Activated T-cell treated with anti-CD3 and anti-CD28 coated beads, Interleukin-2, amount 50 U/mL, for 72 hours (primary cell): ENCODE results near the gene FRMD1. TPM values are rescaled to one million over a fixed set of nuclear protein-coding genes. Genes with fewer than 3 reads are reported as not detected.

ENCODE experiments used
- ATAC-seq, 2 donors: fragments of 150-1000 bp; cut with Tn5 transposase; replicated peaks in 1 of 2; 2 replicates each; pipeline ENCODE4 v1.10.0; 2021; ENCODE audit warnings: moderate library complexity in 2 of 2, mild to moderate bottlenecking in 1 of 2
- DNase-seq, 2 donors: peaks; one replicate each; pipeline ENCODE4 v3.0.0; 2021 to 2022; ENCODE audit warnings: mixed read lengths in 1 of 2
- H3K27ac Mint-ChIP-seq: one replicate; pipeline ENCODE4 v1.8.0; 2022; ENCODE audit warnings: mild to moderate bottlenecking, moderate library complexity, mixed read lengths
- H3K27me3 Mint-ChIP-seq: one replicate; pipeline ENCODE4 v1.8.0; 2022; ENCODE audit warnings: low read depth, mixed read lengths
- H3K36me3 Mint-ChIP-seq, 2 donors: one replicate each; pipeline ENCODE4 v1.8.0; 2022; ENCODE audit warnings: mixed read lengths in 2 of 2, mild to moderate bottlenecking in 1 of 2; ENCODE audit not compliant: insufficient read depth in 2 of 2
- H3K4me1 Mint-ChIP-seq: one replicate; pipeline ENCODE4 v1.8.0; 2022; ENCODE audit warnings: low read depth, mixed read lengths
- H3K4me3 Mint-ChIP-seq, 2 donors: one replicate each; pipeline ENCODE4 v1.8.0; 2022; ENCODE audit warnings: mild to moderate bottlenecking in 2 of 2, mixed read lengths in 2 of 2, moderate library complexity in 2 of 2
- H3K9me3 Mint-ChIP-seq, 2 donors: one replicate each; pipeline ENCODE4 v1.8.0; 2022; ENCODE audit warnings: mixed read lengths in 2 of 2
- total RNA-seq, 2 donors: library from RNA; stranded (reverse); gene quantifications; one replicate each; pipeline ENCODE4 v1.2.3, GENCODE V29; 2022

Gene FRMD1
- total RNA-seq, 2 donors from 2014 or later, result 0.05 to 0.09 TPM

DNA sequence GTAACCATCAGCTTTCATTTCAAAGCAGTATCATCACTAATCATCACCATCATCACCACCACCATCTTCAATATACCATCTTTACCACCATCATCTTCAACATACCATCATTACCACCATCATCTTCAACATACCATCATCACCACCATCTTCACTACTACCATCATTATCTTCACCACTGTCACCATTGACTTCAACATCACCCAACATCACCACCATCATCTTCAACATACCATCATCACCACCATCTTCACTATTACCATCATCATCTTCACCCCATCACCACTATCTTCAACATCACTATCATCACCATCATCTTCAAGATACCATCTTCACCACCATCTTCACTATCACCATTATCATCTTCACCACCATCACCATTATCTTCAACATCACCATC lies 40.5 kb upstream of the FRMD1 start:
- Mint-ChIP-seq H3K4me3 (no peak overlapping the region), H3K36me3 (peaks cover 2 to 3% of the 10 kb centered on the region in 2 donors), H3K27ac (no peak overlapping the region), H3K27me3 (no peaks in the 10 kb centered on the region), H3K4me1 (no peaks in the 10 kb centered on the region), H3K9me3 (peaks cover 3 to 5% of the 10 kb centered on the region in 2 donors)
- DNase-seq (no peak), ATAC-seq (no peak)

DNA sequence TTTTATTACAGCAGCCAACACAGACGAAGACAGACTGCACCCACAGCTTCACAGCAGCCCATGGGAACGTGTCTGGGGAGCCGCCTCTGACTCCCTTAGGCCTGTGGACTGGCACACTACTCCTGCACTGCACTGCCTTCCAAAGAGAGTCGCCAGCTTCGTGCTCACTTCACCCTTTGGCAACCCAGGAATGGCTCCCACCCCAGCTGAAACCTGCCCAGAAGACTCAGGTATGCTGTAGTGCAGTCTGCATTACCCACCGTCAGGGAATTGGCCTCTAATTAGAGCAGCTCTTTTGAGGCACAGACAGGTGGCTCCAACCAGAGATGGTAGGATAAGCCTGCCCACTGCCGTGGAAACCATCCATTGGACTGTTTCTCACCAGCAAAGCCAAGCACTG lies 39.9 kb upstream of the FRMD1 start:
- no peaks in the 10 kb centered on the region for H3K4me1 Mint-ChIP-seq
- H3K9me3 Mint-ChIP-seq, result peaks cover 3 to 5% of the 10 kb centered on the region in 2 donors
- no peak overlapping the region for H3K4me3 Mint-ChIP-seq
- DNase-seq (no peak), ATAC-seq (no peak)
- H3K27me3 Mint-ChIP-seq, result no peaks in the 10 kb centered on the region
- H3K36me3 Mint-ChIP-seq, result peaks cover 2 to 3% of the 10 kb centered on the region in 2 donors
- H3K27ac Mint-ChIP-seq, result no peak overlapping the region

DNA sequence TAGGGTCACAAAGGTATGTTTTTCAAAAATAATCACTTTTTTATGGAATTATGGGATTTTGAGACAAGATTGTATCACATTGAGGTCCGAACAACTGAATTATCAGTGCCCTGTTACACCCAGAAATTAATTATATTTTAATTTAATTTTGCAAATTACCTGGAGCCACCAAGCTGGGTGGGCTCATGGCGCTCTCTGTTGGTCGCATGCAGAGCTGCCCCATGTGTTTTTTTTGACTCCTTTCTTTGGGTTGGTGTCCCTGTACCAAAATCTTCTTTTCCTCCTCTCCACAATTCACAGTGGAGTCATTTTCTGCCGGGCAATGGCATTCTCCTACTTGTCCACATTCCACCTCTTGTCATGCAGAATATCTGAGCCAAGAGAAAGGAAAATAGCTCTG lies 38.9 kb upstream of the FRMD1 start:
- no peaks in the 10 kb centered on the region for H3K27me3 Mint-ChIP-seq
- H3K27ac Mint-ChIP-seq, result no peak overlapping the region
- DNase-seq (no peak), ATAC-seq (no peak)
- H3K4me3 Mint-ChIP-seq, result no peak overlapping the region
- no peaks in the 10 kb centered on the region for H3K4me1 Mint-ChIP-seq
- H3K36me3 Mint-ChIP-seq, result peaks cover under 1 to 1% of the 10 kb centered on the region in 2 donors
- peaks cover 3 to 4% of the 10 kb centered on the region in 2 donors for H3K9me3 Mint-ChIP-seq

DNA sequence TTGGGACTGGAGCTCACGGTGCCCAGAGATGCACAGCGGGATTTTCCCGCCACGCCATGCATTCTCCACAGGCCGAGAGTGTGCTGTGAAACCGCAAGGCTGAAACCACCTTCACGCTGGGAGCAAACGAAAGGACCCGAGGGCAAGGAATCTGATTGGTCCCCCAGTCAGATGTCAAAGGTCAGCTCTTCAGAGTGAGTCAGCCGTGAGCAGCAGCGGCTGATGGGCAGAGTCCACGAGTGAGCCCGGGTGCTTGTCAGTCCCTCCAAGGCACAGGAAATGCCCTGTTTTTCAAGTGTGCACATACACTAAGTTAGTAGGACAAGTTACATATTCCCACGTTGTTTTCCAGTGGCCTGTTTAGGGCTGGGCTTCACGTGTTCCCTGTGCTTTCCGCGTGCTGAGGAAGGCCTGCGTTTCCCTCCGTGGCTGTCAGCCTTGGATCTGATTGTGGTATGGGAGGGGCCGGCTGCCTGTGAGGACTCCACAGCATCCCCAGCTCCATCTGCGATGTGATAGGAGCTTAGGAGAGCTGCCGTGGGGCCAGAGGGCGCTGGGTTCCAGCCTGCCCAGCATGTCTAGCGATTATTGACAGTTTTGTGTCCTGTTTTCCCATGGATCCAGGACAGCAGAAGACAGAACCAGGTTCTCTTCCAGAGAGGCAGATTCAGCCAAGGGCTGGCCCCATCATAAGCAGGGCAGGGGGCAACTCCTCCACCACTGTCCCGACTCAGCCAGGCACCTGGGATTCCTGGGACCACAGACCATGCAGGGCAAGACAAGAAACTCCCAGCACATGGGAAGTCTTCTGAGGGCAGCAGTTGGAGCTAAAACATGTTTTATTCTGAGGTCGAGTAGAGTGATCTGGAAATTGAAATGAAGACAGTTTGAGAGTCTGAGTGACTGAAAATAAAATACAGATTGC lies 38.2 kb upstream of the FRMD1 start:
- Mint-ChIP-seq H3K4me1 (no peaks in the 10 kb centered on the region), H3K9me3 (peaks cover 3% of the 10 kb centered on the region in 2 donors), H3K27ac (no peak overlapping the region), H3K27me3 (no peaks in the 10 kb centered on the region), H3K36me3 (no peaks in the 10 kb centered on the region), H3K4me3 (no peak overlapping the region)
- no peak for ATAC-seq
- DNase-seq, result no peak

DNA sequence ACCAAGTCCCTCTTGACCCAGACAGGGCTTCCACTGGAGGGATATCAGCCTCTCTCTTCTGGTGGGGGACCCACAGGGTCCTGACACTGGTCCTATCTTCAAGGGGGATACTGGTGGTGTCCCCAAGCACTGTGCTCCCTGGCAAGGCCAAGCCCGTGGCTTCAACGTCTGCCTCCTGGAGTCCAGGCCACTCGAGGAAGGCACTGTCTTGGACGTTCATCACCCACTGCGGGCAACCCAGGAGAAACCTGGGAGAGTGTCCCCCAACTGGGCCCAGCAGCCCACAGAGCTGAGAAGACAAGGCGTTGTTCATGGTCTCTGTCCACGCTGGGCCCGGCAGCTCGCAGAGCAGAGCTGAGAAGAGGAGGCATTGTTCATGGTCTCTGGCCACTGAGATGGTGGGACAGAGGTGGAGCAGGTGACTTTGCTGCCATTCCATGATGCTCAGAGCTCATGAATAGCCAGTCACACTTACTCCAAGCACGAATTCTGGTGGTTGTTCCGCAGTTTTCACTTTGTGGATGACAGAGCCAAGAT lies 37.5 kb upstream of the FRMD1 start:
- Mint-ChIP-seq H3K4me3 (no peak overlapping the region), H3K4me1 (no peaks in the 10 kb centered on the region), H3K27me3 (no peaks in the 10 kb centered on the region), H3K36me3 (no peaks in the 10 kb centered on the region), H3K9me3 (peaks cover 3 to 6% of the 10 kb centered on the region in 2 donors), H3K27ac (no peak overlapping the region)
- DNase-seq, result no peak
- ATAC-seq, result no peak

DNA sequence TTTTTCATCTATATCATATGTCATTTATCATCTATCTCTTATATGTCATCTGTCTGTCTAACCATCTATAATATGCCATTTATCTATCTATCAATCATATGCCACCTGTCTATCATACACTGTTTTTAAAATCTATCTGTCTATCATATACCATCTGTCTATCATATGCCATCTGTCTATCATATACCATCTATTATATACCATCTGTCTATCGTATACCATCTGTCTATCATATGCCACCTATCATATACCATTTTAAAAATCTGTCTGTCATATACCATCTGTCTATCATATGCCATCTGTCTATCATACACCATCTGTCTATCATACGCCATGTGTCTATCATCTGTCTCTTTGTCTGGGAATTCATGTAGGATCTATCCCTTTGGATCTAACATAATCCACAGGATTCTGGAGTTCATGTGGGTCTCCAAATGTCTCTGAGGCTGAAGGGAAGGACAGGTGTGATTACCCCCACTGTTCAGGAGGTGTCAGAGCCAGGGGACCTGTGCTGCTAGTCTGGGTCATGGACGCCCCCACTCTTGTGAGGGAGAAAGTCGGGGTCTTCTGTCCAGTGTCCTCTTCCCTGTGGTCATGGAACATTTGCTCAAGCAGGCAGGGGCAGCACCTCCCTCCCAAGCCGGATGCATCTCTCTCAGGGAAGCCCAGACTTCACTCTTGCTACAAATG lies 36.9 kb upstream of the FRMD1 start:
- Mint-ChIP-seq H3K9me3 (peaks cover 3 to 7% of the 10 kb centered on the region in 2 donors), H3K4me1 (no peaks in the 10 kb centered on the region), H3K36me3 (no peaks in the 10 kb centered on the region), H3K27me3 (no peaks in the 10 kb centered on the region), H3K27ac (no peak overlapping the region), H3K4me3 (no peak overlapping the region)
- no peak for DNase-seq
- ATAC-seq, result no peak

DNA sequence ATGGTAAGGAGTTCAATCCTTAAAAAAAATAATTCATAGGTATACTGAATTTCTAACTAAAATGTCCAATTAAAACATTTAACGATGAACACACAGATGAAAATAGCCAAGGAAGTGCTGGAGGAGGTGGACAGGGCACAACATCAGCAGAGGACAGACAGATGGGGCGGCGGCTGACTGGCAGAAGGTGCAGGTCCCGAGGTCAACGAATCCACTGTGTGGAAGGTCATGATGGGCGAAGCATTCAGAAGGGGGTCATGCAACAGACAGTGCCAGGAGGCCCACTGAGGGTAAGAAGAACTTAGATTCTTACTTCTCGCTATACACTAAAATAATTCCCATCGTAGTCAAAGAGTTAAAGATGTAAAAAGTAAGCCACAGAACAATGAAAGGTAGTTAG lies 34.2 kb upstream of the FRMD1 start:
- no peaks in the 10 kb centered on the region for H3K36me3 Mint-ChIP-seq
- H3K4me3 Mint-ChIP-seq, result no peak overlapping the region
- ATAC-seq (no peak), DNase-seq (no peak)
- peaks cover 9% of the 10 kb centered on the region for H3K27me3 Mint-ChIP-seq
- H3K4me1 Mint-ChIP-seq, result no peaks in the 10 kb centered on the region
- no peak overlapping the region for H3K27ac Mint-ChIP-seq
- H3K9me3 Mint-ChIP-seq, result peaks cover 3 to 7% of the 10 kb centered on the region in 2 donors

DNA sequence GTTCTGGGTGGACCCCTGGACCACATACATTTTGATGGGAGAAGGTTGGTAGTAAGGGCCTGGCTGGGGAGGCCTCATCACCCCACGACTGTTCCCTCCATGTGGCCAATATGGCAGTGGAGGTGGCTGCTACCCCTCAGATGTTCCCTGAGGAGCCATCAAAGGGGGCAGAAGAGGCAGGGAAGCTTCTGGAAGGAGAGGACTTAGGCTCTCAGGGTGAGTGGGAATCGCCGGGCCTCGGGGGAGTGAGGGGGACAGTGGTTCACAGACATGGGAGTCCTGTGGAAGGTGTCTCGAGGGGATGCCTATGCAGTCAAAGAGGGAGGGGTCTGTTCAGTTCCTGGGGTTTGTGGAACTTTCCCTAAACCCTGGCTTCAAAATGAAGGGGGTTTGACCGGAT lies 32.9 kb upstream of the FRMD1 start:
- DNase-seq (no peak), ATAC-seq (no peak)
- H3K27me3 Mint-ChIP-seq, result peaks cover 9% of the 10 kb centered on the region
- no peak overlapping the region for H3K4me3 Mint-ChIP-seq
- no peaks in the 10 kb centered on the region for H3K4me1 Mint-ChIP-seq
- H3K36me3 Mint-ChIP-seq, result no peaks in the 10 kb centered on the region
- peaks cover 3 to 7% of the 10 kb centered on the region in 2 donors for H3K9me3 Mint-ChIP-seq
- H3K27ac Mint-ChIP-seq, result no peak overlapping the region

DNA sequence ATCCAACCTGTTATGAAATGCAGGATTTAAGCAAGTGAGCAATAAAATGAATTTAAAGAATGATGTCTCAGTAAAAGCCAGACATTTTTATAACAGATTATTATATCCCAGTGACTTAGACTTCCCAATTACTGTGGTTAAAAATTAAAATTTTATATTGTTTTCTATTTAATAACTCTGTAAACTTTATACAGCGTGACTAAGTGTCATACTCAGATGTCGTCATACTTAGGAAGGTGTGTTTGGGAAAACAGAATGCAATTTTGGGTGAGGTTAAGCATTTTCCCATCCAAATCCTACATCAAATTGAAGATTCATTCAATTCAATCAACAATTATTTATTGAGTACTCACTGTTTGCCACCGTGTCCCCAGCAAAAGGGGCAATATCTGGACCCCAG lies 31.4 kb upstream of the FRMD1 start:
- no peak overlapping the region for H3K27ac Mint-ChIP-seq

DNA sequence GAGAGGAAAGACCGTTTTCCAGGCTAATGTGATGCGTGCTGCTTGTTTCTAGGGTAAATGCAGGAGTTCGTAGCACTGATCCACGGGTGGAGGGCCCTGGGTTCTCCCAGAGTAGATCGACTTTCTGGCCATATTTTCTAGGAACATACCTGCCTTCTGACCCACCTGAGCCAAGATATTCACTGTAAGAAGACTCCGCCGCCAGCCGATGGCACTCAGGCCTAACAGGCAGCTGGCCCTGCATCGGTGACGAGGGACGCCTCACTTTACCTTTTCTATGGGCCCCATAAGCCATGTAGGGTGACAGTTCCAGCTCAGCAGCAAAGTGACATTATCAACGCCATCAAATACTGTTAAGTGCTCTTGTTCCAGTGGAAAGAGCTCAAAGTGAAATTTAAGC lies 30.2 kb upstream of the FRMD1 start:
- H3K36me3 Mint-ChIP-seq, result no peaks in the 10 kb centered on the region
- ATAC-seq, result no peak
- DNase-seq, result no peak
- peaks cover 23% of the 10 kb centered on the region for H3K27me3 Mint-ChIP-seq
- peaks cover 0 to 3% of the 10 kb centered on the region in 2 donors for H3K9me3 Mint-ChIP-seq
- no peak overlapping the region for H3K27ac Mint-ChIP-seq
- no peaks in the 10 kb centered on the region for H3K4me1 Mint-ChIP-seq
- no peak overlapping the region for H3K4me3 Mint-ChIP-seq

More for the DNA sequence above, 31.4 kb upstream of the FRMD1 start:
- no peak for DNase-seq
- Mint-ChIP-seq H3K9me3 (peaks cover under 1 to 4% of the 10 kb centered on the region in 2 donors), H3K4me3 (no peak overlapping the region), H3K36me3 (no peaks in the 10 kb centered on the region), H3K27me3 (peaks cover 12% of the 10 kb centered on the region), H3K4me1 (no peaks in the 10 kb centered on the region)
- ATAC-seq, result no peak

DNA sequence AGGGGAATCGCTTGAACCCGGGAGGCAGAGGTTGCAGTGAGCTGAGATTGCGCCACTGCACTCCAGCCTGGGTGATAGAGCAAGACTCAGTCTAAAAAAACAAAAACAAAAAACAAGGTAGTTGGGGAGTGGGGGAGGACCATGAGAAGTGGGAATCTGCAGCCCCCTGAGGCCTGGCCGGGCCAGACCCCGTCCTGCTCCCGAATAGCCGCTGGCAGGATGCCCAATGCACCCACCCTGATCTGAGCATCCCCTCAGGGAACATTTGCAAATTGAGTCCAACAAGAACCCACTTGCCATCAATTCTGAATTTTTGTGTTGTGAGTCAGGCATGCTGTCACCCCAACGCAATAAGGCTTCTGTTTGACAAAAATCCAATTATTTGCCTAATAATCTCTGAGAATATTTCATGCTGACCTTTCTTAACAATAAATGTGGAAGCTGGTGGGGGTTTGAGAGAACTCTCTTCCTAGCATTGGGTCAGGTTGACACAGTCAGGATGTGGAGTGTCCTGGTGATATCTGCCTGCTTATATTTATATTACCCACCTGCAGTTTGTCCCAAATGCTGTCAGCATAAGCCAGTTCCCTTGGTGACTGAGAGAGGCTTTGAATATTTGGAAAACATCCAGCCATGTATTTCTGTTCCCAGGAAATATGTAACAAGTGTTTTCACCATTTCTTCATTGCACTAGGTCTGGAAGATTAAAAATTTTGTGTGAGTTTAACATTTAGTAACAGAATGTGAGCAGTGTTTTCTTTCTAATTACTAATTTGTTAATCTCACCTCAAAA lies 28.4 kb upstream of the FRMD1 start:
- H3K4me1 Mint-ChIP-seq, result no peaks in the 10 kb centered on the region
- peaks cover 41% of the 10 kb centered on the region for H3K27me3 Mint-ChIP-seq
- no peak for ATAC-seq
- H3K27ac Mint-ChIP-seq, result no peak overlapping the region
- peaks cover 0 to 3% of the 10 kb centered on the region in 2 donors for H3K9me3 Mint-ChIP-seq
- no peaks in the 10 kb centered on the region for H3K36me3 Mint-ChIP-seq
- no peak overlapping the region for H3K4me3 Mint-ChIP-seq
- DNase-seq, result no peak

DNA sequence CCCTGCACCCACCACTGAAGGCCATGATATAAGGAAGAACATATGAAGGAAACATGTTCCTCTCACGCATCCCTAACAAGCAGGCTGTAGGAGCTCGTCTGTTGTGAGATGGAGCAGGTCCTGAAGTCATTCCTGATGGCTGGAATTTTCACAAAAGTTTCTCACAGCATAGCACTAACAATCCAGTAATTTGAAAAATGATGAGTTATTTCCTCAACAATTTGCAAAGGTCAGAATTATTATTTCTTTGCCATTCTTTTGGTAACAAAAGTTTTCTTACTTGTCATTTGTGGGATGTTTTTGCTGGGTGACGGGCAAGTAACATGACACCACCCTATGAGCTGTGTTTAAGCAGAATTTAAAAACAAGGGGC lies 27.6 kb upstream of the FRMD1 start:
- H3K4me3 Mint-ChIP-seq, result no peak overlapping the region
- ATAC-seq, result no peak
- no peak for DNase-seq
- peaks cover 48% of the 10 kb centered on the region for H3K27me3 Mint-ChIP-seq
- H3K27ac Mint-ChIP-seq, result no peak overlapping the region
- H3K9me3 Mint-ChIP-seq, result peaks cover 0 to 2% of the 10 kb centered on the region in 2 donors
- H3K36me3 Mint-ChIP-seq, result no peaks in the 10 kb centered on the region
- no peaks in the 10 kb centered on the region for H3K4me1 Mint-ChIP-seq
